HEK293 (cell line): ENCODE data around the gene APBA1.

Source experiments
- CTCF ChIA-PET: fragments of 350-600 bp; formaldehyde crosslinking; extraction: SDS; loops from one replicate; lab custom pipeline; 2021; ENCODE audit warnings: antibody characterized with exemption; lab: Yijun Ruan, JAX
- POLR2A ChIA-PET: fragments of 300-600 bp; formaldehyde crosslinking; extraction: SDS; loops from one replicate; lab custom pipeline; 2020; ENCODE audit warnings: antibody characterized with exemption, inconsistent platforms; lab: Yijun Ruan, JAX
- H3K27ac ChIP-seq: fragments of 200-500 bp; sonication (Bioruptor generic); 2 replicates; pipeline ENCODE4 v1.5.1; 2014; ENCODE audit warnings: low read depth, low read length, control low read depth, inconsistent platforms; ENCODE audit errors: extremely low read depth
- H3K36me3 ChIP-seq, 2 experiments: fragments of 200-500 bp in 1 of 2; sonication (Bioruptor generic) in 1 of 2; 1 replicate in 1 of 2; 2 replicates in 1 of 2; pipeline ENCODE4 v1.5.1; 2014 to 2017; ENCODE audit warnings: inconsistent platforms in 2 of 2, low read length in 2 of 2; ENCODE audit not compliant: control insufficient read depth in 2 of 2, insufficient read depth in 1 of 2
- H3K4me1 ChIP-seq: fragments of 200-500 bp; sonication (Bioruptor generic); 2 replicates; pipeline ENCODE4 v1.5.1; 2014; ENCODE audit warnings: mild to moderate bottlenecking, low read length, inconsistent platforms; ENCODE audit not compliant: control insufficient read depth, insufficient read depth
- H3K4me3 ChIP-seq: 2 replicates; pipeline ENCODE4 v1.5.1; 2011; ENCODE audit warnings: low read depth, mild to moderate bottlenecking, control low read depth, low read length, moderate library complexity
- H3K9me3 ChIP-seq: fragments of 200-500 bp; sonication (Bioruptor generic); 2 replicates; pipeline ENCODE4 v1.5.1; 2014; ENCODE audit warnings: low read depth, low read length, inconsistent platforms; ENCODE audit not compliant: control insufficient read depth, insufficient read depth
- GLIS1 ChIP-seq: fragments of 450-650 bp; formaldehyde crosslinking; IDR thresholded peaks from 2 replicates; pipeline ENCODE4 v1.5.1; 2016; ENCODE audit warnings: missing biosample characterization, missing genetic modification characterization
- HOXC10 ChIP-seq: sonication (generic); formaldehyde crosslinking; IDR thresholded peaks from 2 replicates; pipeline ENCODE4 v1.8.1; 2023; ENCODE audit warnings: mild to moderate bottlenecking, missing genetic modification reagents
- HOXD13 ChIP-seq: sonication (generic); formaldehyde crosslinking; IDR thresholded peaks from 2 replicates; pipeline ENCODE4 v1.8.0; 2022; ENCODE audit warnings: missing genetic modification reagents, borderline replicate concordance
- RBAK ChIP-seq: fragments of 450-650 bp; formaldehyde crosslinking; IDR thresholded peaks from 2 replicates; pipeline ENCODE4 v1.5.1; 2016; ENCODE audit warnings: missing biosample characterization, missing genetic modification characterization
- SP2 ChIP-seq: fragments of 450-650 bp; formaldehyde crosslinking; IDR thresholded peaks from 2 replicates; pipeline ENCODE4 v1.5.1; 2016; ENCODE audit warnings: missing biosample characterization, missing genetic modification characterization
- ZBTB1 ChIP-seq: fragments of 450-650 bp; formaldehyde crosslinking; IDR thresholded peaks from 2 replicates; pipeline ENCODE4 v1.5.1; 2016; ENCODE audit warnings: missing biosample characterization, missing genetic modification characterization
- ZNF23 ChIP-seq: fragments of 450-650 bp; formaldehyde crosslinking; IDR thresholded peaks from 2 replicates; pipeline ENCODE4 v1.5.1; 2016; ENCODE audit warnings: missing biosample characterization, missing genetic modification characterization, borderline replicate concordance
- ZNF311 ChIP-seq: fragments of 450-650 bp; formaldehyde crosslinking; IDR thresholded peaks from 2 replicates; pipeline ENCODE4 v1.5.1; 2017; ENCODE audit warnings: missing biosample characterization, missing genetic modification characterization, borderline replicate concordance
- ZNF354C ChIP-seq: fragments of 450-650 bp; formaldehyde crosslinking; IDR thresholded peaks from 2 replicates; pipeline ENCODE4 v1.5.1; 2016; ENCODE audit warnings: missing biosample characterization, missing genetic modification characterization, low read depth, borderline replicate concordance
- ZNF473 ChIP-seq: fragments of 450-650 bp; formaldehyde crosslinking; IDR thresholded peaks from 2 replicates; pipeline ENCODE4 v1.5.1; 2017; ENCODE audit warnings: missing biosample characterization, missing genetic modification characterization
- ZNF48 ChIP-seq: fragments of 450-650 bp; formaldehyde crosslinking; IDR thresholded peaks from 2 replicates; pipeline ENCODE4 v1.5.1; 2016; ENCODE audit warnings: missing biosample characterization, missing genetic modification characterization
- ZNF571 ChIP-seq: fragments of 450-650 bp; formaldehyde crosslinking; IDR thresholded peaks from 2 replicates; pipeline ENCODE4 v1.5.0; 2017; ENCODE audit warnings: missing biosample characterization, missing genetic modification characterization
- ZNF585B ChIP-seq: fragments of 450-650 bp; formaldehyde crosslinking; IDR thresholded peaks from 2 replicates; pipeline ENCODE4 v1.5.1; 2016; ENCODE audit warnings: missing biosample characterization, missing genetic modification characterization
- ZNF658 ChIP-seq: fragments of 450-650 bp; formaldehyde crosslinking; IDR thresholded peaks from 2 replicates; pipeline ENCODE4; 2016; ENCODE audit warnings: missing biosample characterization, missing genetic modification characterization
- ZNF664 ChIP-seq: fragments of 450-650 bp; formaldehyde crosslinking; IDR thresholded peaks from 2 replicates; pipeline ENCODE4 v1.5.1; 2016; ENCODE audit warnings: missing biosample characterization, missing genetic modification characterization
- ZNF670 ChIP-seq: fragments of 450-650 bp; formaldehyde crosslinking; IDR thresholded peaks from 2 replicates; pipeline ENCODE4 v1.5.1; 2016; ENCODE audit warnings: missing biosample characterization, missing genetic modification characterization, low read depth
- ZNF791 ChIP-seq: fragments of 450-650 bp; formaldehyde crosslinking; IDR thresholded peaks from 2 replicates; pipeline ENCODE4 v1.5.1; 2016; ENCODE audit warnings: missing biosample characterization, missing genetic modification characterization
- TF ChIP-seq, protein P1 (sequence below): fragments of 450-650 bp; formaldehyde crosslinking; IDR thresholded peaks from 2 replicates; pipeline ENCODE4 v1.5.1; 2016; ENCODE audit warnings: missing biosample characterization, missing genetic modification characterization
- TF ChIP-seq, protein P2 (sequence below): fragments of 450-650 bp; formaldehyde crosslinking; conservative IDR thresholded peaks from 2 replicates; pipeline ENCODE4 v1.5.1; 2016; ENCODE audit warnings: low read depth, missing biosample characterization, missing genetic modification characterization
- TF ChIP-seq, protein P3 (sequence below): fragments of 450-650 bp; formaldehyde crosslinking; IDR thresholded peaks from 2 replicates; pipeline ENCODE4 v1.5.1; 2016; ENCODE audit warnings: missing biosample characterization, missing genetic modification characterization
- TF ChIP-seq, protein P4 (sequence below): fragments of 450-650 bp; formaldehyde crosslinking; IDR thresholded peaks from 2 replicates; pipeline ENCODE4 v1.5.1; 2017; ENCODE audit warnings: missing biosample characterization, missing genetic modification characterization
- TF ChIP-seq, protein P5 (sequence below): sonication (generic); formaldehyde crosslinking; IDR thresholded peaks from 2 replicates; pipeline ENCODE4 v1.8.1; 2022; ENCODE audit warnings: mild to moderate bottlenecking, moderate library complexity, missing genetic modification reagents
- TF ChIP-seq, protein P6 (sequence below): fragments of 450-650 bp; formaldehyde crosslinking; IDR thresholded peaks from 2 replicates; pipeline ENCODE4 v1.5.1; 2016; ENCODE audit warnings: missing biosample characterization, missing genetic modification characterization

Gene APBA1

DNA sequence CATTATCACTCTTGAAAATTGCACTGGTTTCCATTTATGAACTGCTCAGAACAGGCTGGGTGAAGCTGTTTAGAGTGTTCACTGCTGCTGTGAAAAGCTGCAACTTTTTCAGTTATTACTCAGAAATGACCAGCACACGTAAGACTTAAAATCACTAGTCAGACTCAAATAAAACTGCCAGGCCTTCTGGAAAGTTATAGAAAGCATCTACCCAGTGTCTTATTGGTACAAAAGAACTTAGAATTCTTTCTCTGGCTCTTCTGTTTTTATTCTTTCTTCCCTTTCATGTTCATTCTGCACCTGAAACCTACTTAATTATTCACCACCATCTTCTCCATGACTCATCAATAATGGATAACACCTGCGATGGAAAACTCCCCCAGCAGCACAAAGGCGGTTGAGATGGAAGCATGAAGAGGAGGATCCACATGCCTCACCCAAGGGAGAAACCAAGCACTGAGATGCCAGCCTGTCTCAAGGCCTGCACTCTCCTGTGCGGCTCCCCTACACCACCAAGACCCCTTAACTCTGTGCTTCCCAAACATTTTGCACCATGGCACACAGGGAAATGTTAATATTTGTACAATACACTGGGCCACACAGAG lies 175.2 kb downstream of the APBA1 start (continued):
- TF ChIP-seq, protein P1, sequence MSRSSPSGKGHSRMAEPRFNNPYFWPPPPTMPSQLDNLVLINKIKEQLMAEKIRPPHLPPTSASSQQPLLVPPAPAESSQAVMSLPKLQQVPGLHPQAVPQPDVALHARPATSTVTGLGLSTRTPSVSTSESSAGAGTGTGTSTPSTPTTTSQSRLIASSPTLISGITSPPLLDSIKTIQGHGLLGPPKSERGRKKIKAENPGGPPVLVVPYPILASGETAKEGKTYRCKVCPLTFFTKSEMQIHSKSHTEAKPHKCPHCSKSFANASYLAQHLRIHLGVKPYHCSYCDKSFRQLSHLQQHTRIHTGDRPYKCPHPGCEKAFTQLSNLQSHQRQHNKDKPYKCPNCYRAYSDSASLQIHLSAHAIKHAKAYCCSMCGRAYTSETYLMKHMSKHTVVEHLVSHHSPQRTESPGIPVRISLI: no peak
- TF ChIP-seq RBAK (tag by site-specific recombination) (no peak), ZNF571 (tag by site-specific recombination) (no peak), ZNF311 (tag by site-specific recombination) (no peak), ZNF791 (no peak), HOXD13 (CRISPR knock-in tag) (no peak), ZNF658 (tag by site-specific recombination) (no peak), ZBTB1 (tag by site-specific recombination) (no peak), ZNF48 (tag by site-specific recombination) (no peak)
- TF ChIP-seq, protein P2, sequence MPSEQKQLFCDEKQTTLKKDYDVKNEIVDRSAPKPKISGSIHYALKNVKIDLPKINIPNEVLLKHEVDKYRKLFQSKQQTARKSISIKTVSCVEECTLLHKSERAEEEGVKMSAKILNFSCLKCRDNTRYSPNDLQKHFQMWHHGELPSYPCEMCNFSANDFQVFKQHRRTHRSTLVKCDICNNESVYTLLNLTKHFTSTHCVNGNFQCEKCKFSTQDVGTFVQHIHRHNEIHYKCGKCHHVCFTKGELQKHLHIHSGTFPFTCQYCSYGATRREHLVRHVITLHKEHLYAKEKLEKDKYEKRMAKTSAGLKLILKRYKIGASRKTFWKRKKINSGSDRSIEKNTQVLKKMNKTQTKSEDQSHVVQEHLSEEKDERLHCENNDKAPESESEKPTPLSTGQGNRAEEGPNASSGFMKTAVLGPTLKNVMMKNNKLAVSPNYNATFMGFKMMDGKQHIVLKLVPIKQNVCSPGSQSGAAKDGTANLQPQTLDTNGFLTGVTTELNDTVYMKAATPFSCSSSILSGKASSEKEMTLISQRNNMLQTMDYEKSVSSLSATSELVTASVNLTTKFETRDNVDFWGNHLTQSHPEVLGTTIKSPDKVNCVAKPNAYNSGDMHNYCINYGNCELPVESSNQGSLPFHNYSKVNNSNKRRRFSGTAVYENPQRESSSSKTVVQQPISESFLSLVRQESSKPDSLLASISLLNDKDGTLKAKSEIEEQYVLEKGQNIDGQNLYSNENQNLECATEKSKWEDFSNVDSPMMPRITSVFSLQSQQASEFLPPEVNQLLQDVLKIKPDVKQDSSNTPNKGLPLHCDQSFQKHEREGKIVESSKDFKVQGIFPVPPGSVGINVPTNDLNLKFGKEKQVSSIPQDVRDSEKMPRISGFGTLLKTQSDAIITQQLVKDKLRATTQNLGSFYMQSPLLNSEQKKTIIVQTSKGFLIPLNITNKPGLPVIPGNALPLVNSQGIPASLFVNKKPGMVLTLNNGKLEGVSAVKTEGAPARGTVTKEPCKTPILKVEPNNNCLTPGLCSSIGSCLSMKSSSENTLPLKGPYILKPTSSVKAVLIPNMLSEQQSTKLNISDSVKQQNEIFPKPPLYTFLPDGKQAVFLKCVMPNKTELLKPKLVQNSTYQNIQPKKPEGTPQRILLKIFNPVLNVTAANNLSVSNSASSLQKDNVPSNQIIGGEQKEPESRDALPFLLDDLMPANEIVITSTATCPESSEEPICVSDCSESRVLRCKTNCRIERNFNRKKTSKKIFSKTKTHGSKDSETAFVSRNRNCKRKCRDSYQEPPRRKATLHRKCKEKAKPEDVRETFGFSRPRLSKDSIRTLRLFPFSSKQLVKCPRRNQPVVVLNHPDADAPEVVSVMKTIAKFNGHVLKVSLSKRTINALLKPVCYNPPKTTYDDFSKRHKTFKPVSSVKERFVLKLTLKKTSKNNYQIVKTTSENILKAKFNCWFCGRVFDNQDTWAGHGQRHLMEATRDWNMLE (tag by site-specific recombination): no peak
- TF ChIP-seq, all 188 proteins: peak for 0

DNA sequence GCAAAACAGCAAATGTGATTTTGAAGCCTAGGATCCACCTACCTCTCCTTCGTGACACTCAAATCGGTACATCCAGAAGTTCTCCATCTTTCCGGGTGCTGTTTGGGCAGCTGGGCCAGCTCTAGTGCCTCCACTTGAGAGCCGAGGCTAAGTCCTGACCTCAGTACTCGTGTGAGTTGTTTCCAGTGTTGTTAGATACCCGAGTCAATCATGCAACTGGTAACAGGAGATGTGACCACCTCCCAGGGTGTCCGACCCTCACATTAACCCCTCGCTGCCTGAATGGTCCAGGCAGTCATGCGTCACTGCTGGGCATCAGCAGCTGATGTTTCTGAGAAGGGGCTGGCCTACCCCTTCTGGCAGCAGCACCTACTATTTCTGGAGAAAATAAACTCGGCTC lies 176.9 kb downstream of the APBA1 start:
- H3K4me3 ChIP-seq: no peak overlapping the region
- CTCF ChIA-PET: interaction anchor here (0.6 to 0.7 kb wide), 2 partner anchors 49 to 73 kb away, joined by 3 read pairs; no protein-coding TSS in a partner anchor
- H3K9me3 ChIP-seq: no peaks in the 10 kb centered on the region
- POLR2A ChIA-PET: no interaction called here
- no peak overlapping the region for H3K27ac ChIP-seq
- H3K36me3 ChIP-seq: no peaks in the 10 kb centered on the region
- H3K4me1 ChIP-seq: no peaks in the 10 kb centered on the region
- TF ChIP-seq, protein P3, sequence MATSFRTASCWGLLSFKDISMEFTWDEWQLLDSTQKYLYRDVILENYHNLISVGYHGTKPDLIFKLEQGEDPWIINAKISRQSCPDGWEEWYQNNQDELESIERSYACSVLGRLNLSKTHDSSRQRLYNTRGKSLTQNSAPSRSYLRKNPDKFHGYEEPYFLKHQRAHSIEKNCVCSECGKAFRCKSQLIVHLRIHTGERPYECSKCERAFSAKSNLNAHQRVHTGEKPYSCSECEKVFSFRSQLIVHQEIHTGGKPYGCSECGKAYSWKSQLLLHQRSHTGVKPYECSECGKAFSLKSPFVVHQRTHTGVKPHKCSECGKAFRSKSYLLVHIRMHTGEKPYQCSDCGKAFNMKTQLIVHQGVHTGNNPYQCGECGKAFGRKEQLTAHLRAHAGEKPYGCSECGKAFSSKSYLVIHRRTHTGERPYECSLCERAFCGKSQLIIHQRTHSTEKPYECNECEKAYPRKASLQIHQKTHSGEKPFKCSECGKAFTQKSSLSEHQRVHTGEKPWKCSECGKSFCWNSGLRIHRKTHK (tag by site-specific recombination): no peak
- no peak for TF ChIP-seq ZNF670 (tag by site-specific recombination)
- TF ChIP-seq, protein P4, sequence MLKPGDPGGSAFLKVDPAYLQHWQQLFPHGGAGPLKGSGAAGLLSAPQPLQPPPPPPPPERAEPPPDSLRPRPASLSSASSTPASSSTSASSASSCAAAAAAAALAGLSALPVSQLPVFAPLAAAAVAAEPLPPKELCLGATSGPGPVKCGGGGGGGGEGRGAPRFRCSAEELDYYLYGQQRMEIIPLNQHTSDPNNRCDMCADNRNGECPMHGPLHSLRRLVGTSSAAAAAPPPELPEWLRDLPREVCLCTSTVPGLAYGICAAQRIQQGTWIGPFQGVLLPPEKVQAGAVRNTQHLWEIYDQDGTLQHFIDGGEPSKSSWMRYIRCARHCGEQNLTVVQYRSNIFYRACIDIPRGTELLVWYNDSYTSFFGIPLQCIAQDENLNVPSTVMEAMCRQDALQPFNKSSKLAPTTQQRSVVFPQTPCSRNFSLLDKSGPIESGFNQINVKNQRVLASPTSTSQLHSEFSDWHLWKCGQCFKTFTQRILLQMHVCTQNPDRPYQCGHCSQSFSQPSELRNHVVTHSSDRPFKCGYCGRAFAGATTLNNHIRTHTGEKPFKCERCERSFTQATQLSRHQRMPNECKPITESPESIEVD: no peak

DNA sequence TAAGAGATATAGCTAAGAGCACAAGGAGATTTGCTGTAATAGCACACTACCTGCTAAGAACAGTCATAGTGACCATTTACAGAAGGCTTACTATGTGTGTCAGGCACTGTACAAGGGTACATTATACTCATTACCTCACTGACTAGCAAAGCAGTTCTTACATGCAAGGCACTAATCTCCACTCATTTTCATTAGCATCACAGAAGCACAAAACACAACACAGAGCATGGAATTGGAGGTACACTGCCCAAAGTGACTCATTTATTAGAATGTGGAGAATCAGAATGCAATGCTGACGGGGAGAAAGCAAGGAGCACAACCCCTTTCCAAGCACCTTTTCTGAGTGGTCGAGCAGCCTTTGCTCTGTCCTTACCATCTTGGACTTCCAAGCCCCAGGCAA lies 177.4 kb downstream of the APBA1 start:
- no peak overlapping the region for H3K4me3 ChIP-seq
- ChIA-PET CTCF (interaction anchor here (0.6 to 0.7 kb wide), 2 partner anchors 35 to 50 kb away, joined by 3 to 4 read pairs; no protein-coding TSS in a partner anchor), POLR2A (no interaction called here)
- TF ChIP-seq GLIS1 (tag by site-specific recombination) (no peak), HOXC10 (CRISPR knock-in tag) (no peak), ZNF664 (no peak), ZNF473 (tag by site-specific recombination) (no peak), ZNF585B (tag by site-specific recombination) (no peak), ZNF23 (tag by site-specific recombination) (no peak), ZNF311 (tag by site-specific recombination) (no peak), SP2 (tag by site-specific recombination) (no peak), ZNF354C (no peak)
- TF ChIP-seq, protein P5, sequence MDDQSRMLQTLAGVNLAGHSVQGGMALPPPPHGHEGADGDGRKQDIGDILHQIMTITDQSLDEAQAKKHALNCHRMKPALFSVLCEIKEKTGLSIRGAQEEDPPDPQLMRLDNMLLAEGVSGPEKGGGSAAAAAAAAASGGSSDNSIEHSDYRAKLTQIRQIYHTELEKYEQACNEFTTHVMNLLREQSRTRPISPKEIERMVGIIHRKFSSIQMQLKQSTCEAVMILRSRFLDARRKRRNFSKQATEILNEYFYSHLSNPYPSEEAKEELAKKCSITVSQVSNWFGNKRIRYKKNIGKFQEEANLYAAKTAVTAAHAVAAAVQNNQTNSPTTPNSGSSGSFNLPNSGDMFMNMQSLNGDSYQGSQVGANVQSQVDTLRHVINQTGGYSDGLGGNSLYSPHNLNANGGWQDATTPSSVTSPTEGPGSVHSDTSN (CRISPR knock-in tag): no peak
- TF ChIP-seq, protein P6, sequence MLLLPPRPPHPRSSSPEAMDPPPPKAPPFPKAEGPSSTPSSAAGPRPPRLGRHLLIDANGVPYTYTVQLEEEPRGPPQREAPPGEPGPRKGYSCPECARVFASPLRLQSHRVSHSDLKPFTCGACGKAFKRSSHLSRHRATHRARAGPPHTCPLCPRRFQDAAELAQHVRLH (tag by site-specific recombination): no peak

More for the DNA sequence above, 177.4 kb downstream of the APBA1 start:
- no peaks in the 10 kb centered on the region for H3K4me1 ChIP-seq
- no peak overlapping the region for H3K27ac ChIP-seq
- H3K9me3 ChIP-seq: no peaks in the 10 kb centered on the region
- no peaks in the 10 kb centered on the region for H3K36me3 ChIP-seq
